Activated T-cell treated with anti-CD3 and anti-CD28 coated beads, Interleukin-2, amount 50 U/mL, for 4 hours (primary cell): Measurements from ENCODE around the gene PIK3CD. TPM values are rescaled to one million over a fixed set of nuclear protein-coding genes. Genes with fewer than 3 reads are reported as not detected.
"Not testable (repeated sequence)": the region's sequence is repeated elsewhere in the genome, so short reads cannot be mapped to it uniquely, and the experiment has no call there.

ENCODE experiments used
- ATAC-seq, 2 donors: fragments of 200-7000 bp; cut with Tn5 transposase; one replicate each; pipeline ENCODE4 v1.10.0; 2021
- DNase-seq: peaks from one replicate; pipeline ENCODE4 v3.0.0-alpha.2; 2020
- H3K27me3 Mint-ChIP-seq: one replicate; pipeline ENCODE4 v1.8.0; 2021; ENCODE audit warnings: low read depth, mixed read lengths
- H3K36me3 Mint-ChIP-seq: one replicate; pipeline ENCODE4 v1.8.0; 2022; ENCODE audit warnings: mixed read lengths; ENCODE audit not compliant: insufficient read depth
- H3K4me1 Mint-ChIP-seq: one replicate; pipeline ENCODE4 v1.8.0; 2021; ENCODE audit warnings: low read depth, mixed read lengths
- H3K4me3 Mint-ChIP-seq: one replicate; pipeline ENCODE4 v1.8.0; 2021; ENCODE audit warnings: mild to moderate bottlenecking, moderate library complexity, mixed read lengths
- H3K9me3 Mint-ChIP-seq: one replicate; pipeline ENCODE4 v1.8.0; 2021; ENCODE audit warnings: mixed read lengths
- total RNA-seq, 3 donors: library from RNA; stranded (reverse); gene quantifications; one replicate each; pipeline ENCODE4 v1.2.1, GENCODE V29; 2021

Gene PIK3CD
- total RNA-seq, 3 donors from 2014 or later = 97.6 to 123 (median 99.2) TPM

GRCh38 chr1:9612162-9612845 is 39.2 kb upstream of the PIK3CD start:
- H3K4me1 Mint-ChIP-seq = no peaks in the 10 kb centered on the region
- H3K27me3 Mint-ChIP-seq = no peaks in the 10 kb centered on the region
- ATAC-seq = no peak
- no peaks in the 10 kb centered on the region for H3K9me3 Mint-ChIP-seq
- no peak for DNase-seq
- no peak overlapping the region for H3K4me3 Mint-ChIP-seq
- peaks cover 2% of the 10 kb centered on the region for H3K36me3 Mint-ChIP-seq

DNA sequence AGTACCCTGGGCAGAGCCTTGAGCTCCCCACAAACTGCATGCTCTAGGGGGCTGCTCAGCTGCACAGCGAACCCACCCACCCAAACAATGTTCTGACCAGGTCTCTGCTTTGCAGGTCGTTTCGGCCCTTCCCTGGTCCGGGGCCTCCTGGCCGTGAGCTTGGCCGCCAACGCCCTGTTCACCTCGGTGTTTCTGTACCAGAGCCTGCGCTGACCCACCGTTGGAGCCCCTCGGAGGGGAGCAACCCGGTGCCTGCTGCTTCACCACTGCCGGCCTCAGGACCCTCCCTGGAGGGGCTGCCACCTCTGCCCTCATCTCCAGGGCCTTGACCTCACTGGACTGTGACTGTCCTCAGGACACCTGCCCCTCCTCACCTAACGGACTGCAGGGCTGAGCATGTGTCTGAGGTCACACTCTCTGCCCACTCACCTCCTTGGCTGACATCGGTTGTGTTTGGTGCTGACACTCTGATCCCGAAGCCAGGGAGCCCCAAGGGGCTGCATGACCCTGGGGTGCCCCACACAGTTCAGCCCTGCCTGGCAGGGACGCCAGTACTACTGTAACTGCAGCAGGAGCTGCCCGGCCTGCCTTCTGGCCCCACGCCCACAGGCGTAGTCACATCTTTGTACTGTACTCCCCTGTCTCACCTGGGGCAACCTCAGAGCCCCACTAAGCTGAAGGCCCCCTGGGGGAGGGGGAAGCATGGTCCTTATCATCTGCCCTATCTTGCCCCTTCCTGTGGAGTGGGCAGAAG is 38.5 kb upstream of the PIK3CD start:
- Mint-ChIP-seq H3K27me3 (no peaks in the 10 kb centered on the region), H3K4me3 (no peak overlapping the region), H3K36me3 (no peaks in the 10 kb centered on the region), H3K9me3 (no peaks in the 10 kb centered on the region), H3K4me1 (no peaks in the 10 kb centered on the region)
- ATAC-seq = no peak
- DNase-seq = no peak

DNA sequence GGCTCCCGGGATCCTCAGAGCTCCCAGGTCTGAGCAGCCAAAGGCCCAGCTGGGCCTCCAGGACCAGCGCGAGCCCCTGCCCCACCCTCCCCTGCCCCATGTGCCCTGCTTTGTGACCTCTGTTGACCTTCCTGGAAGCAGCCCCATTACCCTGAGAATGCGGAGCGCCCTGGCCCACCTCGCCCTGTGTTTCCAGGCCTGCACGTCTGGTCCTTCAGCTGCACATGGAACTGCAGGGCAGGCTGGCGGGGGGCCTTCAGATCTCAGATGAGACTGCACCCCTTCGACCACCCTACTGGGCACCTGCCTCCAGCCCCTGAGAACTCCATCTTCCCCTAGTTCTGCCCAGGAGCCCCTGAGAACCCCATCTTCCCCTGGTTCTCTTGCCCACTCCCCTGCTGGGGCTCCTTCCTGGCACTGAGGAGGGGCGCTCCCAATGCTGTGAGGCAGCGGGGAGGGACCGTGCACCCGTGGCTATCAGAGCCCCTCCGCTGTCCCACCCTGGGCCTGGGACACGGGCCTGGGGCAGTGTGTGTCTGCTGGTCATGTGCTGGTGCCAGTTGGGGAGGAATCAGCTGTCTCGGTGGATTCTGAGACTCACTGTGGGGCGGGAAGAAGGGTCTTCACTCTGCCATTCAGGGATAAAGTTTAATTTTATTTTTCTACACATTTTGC is 37.8 kb upstream of the PIK3CD start:
- no peaks in the 10 kb centered on the region for H3K36me3 Mint-ChIP-seq
- ATAC-seq (no peak), DNase-seq (no peak)
- H3K9me3 Mint-ChIP-seq = no peaks in the 10 kb centered on the region
- no peaks in the 10 kb centered on the region for H3K4me1 Mint-ChIP-seq
- no peaks in the 10 kb centered on the region for H3K27me3 Mint-ChIP-seq
- H3K4me3 Mint-ChIP-seq = no peak overlapping the region

DNA sequence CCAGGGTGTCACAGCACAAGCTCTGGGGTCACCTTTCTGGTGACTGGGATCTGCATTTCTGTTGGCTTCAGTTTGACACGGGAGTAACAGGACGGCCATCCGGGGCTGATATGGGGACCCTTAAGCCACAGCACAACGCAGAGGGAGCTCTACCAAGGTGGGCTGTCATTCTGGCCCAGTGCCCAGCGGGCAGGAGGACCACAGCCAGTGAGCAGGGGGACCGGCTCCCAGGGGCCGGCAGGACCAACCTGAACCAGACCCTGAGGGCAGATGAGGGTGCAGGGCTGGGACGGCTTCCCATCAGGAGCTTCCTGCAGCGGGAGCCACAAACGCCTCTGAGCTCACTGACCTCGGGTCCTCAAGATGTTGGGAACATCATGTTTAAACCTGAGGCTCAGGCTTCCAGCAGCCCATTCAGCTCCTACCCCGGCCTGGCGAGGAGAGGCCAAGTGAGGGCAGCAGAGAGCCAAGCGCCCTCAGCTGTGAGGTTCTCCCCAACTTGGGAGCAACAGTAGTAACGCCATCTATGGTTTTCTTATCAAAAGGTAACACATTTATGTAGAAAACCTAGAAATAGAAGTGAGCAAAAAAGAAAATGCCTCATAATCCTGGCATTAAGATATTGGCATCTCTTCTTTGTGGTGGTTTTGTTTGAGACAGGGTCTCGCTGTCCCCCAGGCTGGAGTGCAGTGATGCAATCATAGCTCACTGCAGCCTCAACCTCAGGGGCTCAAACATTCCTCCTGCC is 36.0 kb upstream of the PIK3CD start:
- no peaks in the 10 kb centered on the region for H3K4me1 Mint-ChIP-seq
- H3K36me3 Mint-ChIP-seq = no peaks in the 10 kb centered on the region
- DNase-seq = peak; percentile 43
- H3K4me3 Mint-ChIP-seq = no peak overlapping the region
- ATAC-seq = peak; percentile 72 to 77
- H3K27me3 Mint-ChIP-seq = peaks cover 5% of the 10 kb centered on the region
- H3K9me3 Mint-ChIP-seq = no peaks in the 10 kb centered on the region

DNA sequence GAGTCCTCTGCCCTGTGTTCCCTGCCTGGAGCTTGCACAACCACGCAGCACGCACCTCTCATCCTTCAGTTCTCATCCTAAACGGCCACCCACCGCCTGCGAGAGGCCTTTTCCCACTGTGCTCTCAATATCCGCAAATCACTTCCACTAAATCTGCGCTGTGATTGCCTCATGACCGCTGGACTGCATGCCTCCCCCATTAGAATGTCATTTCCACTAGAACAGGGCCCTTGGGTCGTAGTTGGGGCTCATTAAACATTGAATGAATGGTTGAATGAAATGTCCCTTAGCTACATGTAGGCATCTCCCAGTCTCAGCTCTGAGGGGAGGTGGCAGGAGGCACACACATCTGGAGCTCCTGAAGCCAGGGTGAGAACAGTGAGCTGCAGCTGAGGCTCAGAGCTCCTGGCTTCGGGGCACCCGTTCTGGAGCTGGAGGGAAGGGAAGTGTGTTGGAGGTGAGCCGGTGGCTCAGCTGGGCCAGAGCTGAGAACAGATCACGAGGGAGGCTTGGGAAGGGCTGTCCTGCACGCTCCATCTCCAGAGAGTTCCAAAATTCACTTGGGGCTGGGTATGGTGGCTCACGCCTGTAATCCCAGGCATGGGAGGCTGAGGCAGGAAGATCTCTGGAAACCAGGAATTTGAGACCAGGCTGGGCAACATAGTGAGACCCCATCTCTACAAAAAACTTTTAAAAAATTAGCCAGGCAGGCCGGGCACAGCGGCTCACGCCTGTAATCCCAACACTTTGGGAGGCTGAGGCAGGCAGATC is 32.4 kb upstream of the PIK3CD start:
- Mint-ChIP-seq H3K36me3 (no peaks in the 10 kb centered on the region), H3K4me1 (peaks cover 2% of the 10 kb centered on the region), H3K9me3 (no peaks in the 10 kb centered on the region), H3K4me3 (no peak overlapping the region), H3K27me3 (peaks cover 10% of the 10 kb centered on the region)
- ATAC-seq = no peak
- DNase-seq = no peak

DNA sequence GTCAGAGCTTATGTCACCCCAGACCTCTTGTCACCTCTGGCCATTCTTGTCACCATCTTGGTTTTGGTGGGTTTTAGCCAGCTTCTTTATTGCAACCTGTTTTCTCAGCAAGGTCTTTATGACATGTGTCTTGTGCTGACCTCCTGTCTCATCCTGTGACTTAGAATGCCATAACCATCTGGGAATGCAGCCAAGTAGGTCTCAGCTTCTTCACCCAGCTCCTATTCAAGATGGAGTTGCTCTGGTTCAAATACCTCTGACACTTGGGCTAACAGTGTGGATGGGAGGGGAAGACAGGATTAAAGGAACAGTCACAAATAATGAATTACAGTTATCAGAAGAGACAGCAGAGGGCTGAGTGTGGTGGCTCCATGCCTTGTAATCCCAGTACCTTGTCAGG is 30.5 kb upstream of the PIK3CD start:
- ATAC-seq (no peak), DNase-seq (no peak)
- H3K4me3 Mint-ChIP-seq = no peak overlapping the region
- no peaks in the 10 kb centered on the region for H3K36me3 Mint-ChIP-seq
- no peaks in the 10 kb centered on the region for H3K9me3 Mint-ChIP-seq
- peaks cover 7% of the 10 kb centered on the region for H3K4me1 Mint-ChIP-seq
- peaks cover 10% of the 10 kb centered on the region for H3K27me3 Mint-ChIP-seq

- DNase-seq (no peak), ATAC-seq (no peak)
- Mint-ChIP-seq H3K27me3 (peaks cover 9% of the 10 kb centered on the region), H3K4me3 (peak overlapping the region; percentile 31), H3K4me1 (peaks cover 27% of the 10 kb centered on the region), H3K36me3 (no peaks in the 10 kb centered on the region), H3K9me3 (no peaks in the 10 kb centered on the region)
Observed at GRCh38 chr1:9624081-9624480, 27.4 kb upstream of the PIK3CD start.

- not testable (repeated sequence) for DNase-seq, ATAC-seq, H3K9me3 Mint-ChIP-seq, H3K27me3 Mint-ChIP-seq, H3K36me3 Mint-ChIP-seq, H3K4me3 Mint-ChIP-seq
- peaks cover 32% of the 10 kb centered on the region for H3K4me1 Mint-ChIP-seq
Observed at GRCh38 chr1:9625030-9625429, 26.5 kb upstream of the PIK3CD start.

- H3K36me3 Mint-ChIP-seq = no peaks in the 10 kb centered on the region
- H3K4me1 Mint-ChIP-seq = peaks cover 43% of the 10 kb centered on the region
- ATAC-seq (no peak), DNase-seq (no peak)
- no peaks in the 10 kb centered on the region for H3K27me3 Mint-ChIP-seq
- peak overlapping the region; percentile 78 for H3K4me3 Mint-ChIP-seq
- H3K9me3 Mint-ChIP-seq = no peaks in the 10 kb centered on the region
Observed at GRCh38 chr1:9626201-9626608, 25.3 kb upstream of the PIK3CD start.

DNA sequence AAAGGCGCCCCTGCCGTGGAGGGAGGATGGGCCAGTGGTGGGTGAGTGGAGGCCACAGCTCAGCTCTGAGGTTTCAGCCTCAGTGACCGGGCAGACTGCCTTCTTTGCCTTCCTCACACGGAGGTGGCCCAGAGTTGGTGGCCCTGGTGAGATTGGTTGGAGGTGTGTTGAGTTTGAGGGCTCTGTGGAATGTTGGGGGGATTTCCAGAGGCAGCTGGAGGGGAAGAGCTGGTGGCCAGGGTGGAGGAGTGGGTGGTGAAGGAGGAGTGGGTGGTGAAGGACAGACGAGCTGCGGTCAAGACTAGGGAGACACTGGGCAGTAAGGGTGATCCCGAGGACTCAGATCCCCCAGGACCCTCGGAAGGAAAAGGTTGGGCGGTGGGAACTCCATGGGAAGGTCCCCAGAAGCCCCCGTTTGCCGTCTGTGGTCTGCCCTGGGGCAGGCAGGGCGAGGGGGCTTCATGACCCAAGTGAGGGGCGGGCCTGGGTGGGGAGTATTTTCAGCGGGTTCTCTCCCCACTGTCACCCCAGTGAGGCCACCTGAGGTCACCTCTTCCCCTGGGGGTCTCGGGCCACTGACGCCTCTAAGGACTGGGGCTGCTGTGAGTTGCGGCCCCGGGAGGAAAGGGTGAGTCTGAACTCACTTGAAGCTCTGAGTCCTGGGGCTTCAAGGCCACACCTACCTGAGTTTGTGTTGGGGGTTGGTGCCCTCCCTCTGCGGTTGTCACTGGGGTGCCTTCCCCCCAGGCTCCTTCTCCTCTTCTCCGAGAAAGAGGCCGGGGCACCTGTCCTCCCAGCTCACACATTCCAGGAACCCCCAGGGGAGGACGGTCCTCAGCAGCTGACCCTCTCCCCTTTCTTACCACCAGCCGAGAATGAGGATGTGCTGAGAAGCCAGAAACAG is 22.7 kb upstream of the PIK3CD start:
- H3K9me3 Mint-ChIP-seq = no peaks in the 10 kb centered on the region
- DNase-seq = peak; percentile 58
- H3K36me3 Mint-ChIP-seq = no peaks in the 10 kb centered on the region
- peak; percentile 41 to 45 for ATAC-seq
- peak overlapping the region; percentile 93 for H3K4me3 Mint-ChIP-seq
- no peaks in the 10 kb centered on the region for H3K27me3 Mint-ChIP-seq
- peaks cover 65% of the 10 kb centered on the region for H3K4me1 Mint-ChIP-seq

- ATAC-seq = peak; percentile 43 to 46
- H3K4me3 Mint-ChIP-seq = peak overlapping the region; percentile 93
- no peaks in the 10 kb centered on the region for H3K27me3 Mint-ChIP-seq
- peaks cover 2% of the 10 kb centered on the region for H3K36me3 Mint-ChIP-seq
- H3K4me1 Mint-ChIP-seq = peaks cover 69% of the 10 kb centered on the region
- peak; percentile 53 for DNase-seq
- H3K9me3 Mint-ChIP-seq = no peaks in the 10 kb centered on the region
Observed at GRCh38 chr1:9629445-9630201, 21.9 kb upstream of the PIK3CD start.

DNA sequence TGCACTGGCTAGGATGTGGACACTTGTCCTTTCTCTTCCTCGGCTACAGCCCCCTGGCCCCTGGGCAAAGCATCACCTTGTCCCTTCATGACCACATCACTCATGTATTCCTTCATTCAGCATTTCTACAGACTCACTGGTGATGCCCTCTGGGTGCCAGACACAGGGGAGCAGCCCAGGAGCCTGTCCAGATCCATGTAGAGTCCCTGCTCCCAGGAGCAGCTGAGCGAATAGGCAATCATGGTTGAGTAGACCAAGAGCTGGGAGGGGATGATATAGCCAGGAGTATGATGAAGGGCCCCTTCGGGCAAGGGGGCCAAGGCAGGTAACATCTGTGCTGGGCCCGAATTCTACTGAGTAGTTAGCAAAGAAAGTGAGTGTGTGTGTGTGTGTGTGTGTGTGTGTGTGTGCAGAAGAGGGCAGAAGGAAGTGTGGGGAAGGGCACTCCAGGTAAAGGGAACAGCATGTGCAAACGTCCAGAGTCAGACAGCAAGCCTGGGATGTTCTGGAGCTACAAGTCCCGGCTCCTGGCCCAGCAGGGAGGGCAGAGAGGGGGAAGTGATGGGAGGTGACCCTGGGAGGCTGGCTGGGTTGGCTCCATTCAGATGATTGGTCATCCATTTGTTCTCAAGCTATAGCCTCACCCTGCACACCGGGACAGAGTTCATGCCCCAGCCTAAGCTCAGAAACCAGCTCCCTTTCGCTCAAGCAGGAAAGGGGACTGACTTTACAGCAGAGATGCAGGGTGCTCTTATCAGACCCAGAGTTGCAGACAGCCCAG is 21.0 kb upstream of the PIK3CD start:
- peaks cover 78% of the 10 kb centered on the region for H3K4me1 Mint-ChIP-seq
- H3K9me3 Mint-ChIP-seq = no peaks in the 10 kb centered on the region
- H3K36me3 Mint-ChIP-seq = peaks cover 10% of the 10 kb centered on the region
- no peaks in the 10 kb centered on the region for H3K27me3 Mint-ChIP-seq
- DNase-seq = no peak
- peak overlapping the region; percentile 93 for H3K4me3 Mint-ChIP-seq
- no peak for ATAC-seq
